Astrocyte of the cerebellum (primary cell): ENCODE measurements around the gene FRMD4A.

Experiments
- DNase-seq: peaks from one replicate; pipeline ENCODE4 v3.0.0-alpha.2; 2011; ENCODE audit warnings: low read depth
- H3K4me3 ChIP-seq: 2 replicates; pipeline ENCODE4 v1.5.1; 2011; ENCODE audit warnings: mild to moderate bottlenecking, low read depth, low read length, moderate library complexity
- in situ Hi-C: cut with HindIII; loops from 2 replicates; pipeline ENCODE4 v1.10.0; 2017; ENCODE audit warnings: low sequenced_read_pairs
- TF ChIP-seq, protein P1 (sequence below): IDR thresholded peaks from 2 replicates; pipeline ENCODE4 v1.5.1; 2012; ENCODE audit warnings: low read length, low read depth, moderate library complexity, mild to moderate bottlenecking; ENCODE audit errors: missing control alignments

FRMD4A gene

DNA sequence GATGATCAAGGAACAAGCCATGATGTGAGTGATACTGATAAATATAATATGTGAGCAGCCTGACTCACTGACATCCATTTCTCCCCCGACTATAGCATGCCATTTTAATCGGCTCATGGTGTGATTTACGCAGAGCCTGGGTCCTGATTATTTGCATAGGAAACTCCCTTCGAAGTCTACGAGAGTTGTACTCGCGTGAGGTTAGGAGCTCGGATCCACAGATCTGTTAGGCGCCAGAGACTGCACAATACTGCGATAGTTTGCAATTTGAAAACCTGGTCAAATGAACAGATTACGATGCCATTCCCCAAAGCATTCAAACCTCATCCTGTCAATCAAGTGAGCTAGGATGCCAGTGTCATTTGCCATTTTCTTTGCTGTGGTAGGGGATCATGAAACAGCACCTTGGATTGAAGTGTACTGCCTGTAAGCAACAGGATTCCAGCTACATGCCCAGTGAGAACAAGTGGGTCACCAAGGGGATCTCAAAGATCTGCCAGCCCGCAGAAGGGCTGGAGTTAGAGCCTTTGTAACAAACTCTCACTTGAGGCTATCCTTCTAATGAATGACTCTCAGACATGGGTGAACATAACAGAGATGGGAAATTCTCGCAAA lies 158.3 kb downstream of the FRMD4A start:
- TF ChIP-seq, protein P1, sequence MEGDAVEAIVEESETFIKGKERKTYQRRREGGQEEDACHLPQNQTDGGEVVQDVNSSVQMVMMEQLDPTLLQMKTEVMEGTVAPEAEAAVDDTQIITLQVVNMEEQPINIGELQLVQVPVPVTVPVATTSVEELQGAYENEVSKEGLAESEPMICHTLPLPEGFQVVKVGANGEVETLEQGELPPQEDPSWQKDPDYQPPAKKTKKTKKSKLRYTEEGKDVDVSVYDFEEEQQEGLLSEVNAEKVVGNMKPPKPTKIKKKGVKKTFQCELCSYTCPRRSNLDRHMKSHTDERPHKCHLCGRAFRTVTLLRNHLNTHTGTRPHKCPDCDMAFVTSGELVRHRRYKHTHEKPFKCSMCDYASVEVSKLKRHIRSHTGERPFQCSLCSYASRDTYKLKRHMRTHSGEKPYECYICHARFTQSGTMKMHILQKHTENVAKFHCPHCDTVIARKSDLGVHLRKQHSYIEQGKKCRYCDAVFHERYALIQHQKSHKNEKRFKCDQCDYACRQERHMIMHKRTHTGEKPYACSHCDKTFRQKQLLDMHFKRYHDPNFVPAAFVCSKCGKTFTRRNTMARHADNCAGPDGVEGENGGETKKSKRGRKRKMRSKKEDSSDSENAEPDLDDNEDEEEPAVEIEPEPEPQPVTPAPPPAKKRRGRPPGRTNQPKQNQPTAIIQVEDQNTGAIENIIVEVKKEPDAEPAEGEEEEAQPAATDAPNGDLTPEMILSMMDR = no peak
- DNase-seq = no peak
- in situ Hi-C loops = no loop called here
- H3K4me3 ChIP-seq = no peak overlapping the region

DNA sequence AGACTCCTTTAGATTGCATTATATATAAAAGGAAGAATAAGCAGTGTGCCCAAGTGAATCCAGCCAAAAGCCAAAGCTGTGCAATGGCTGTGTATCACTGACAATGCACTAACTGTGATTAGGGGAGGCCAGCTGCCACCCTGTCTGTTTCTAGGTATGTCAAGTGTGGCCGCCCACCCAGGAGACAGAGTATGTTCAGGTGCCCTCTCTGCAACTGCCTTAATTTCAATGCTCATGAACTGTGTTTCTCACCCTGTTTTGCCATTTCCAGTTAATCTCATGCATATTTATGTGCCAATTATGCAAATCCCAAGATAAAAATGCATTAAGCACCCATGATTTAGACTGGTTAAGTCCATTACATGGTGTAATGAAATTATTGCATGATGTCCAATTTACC lies 159.4 kb downstream of the FRMD4A start:
- TF ChIP-seq, protein P1 = no peak
- no peak overlapping the region for H3K4me3 ChIP-seq
- DNase-seq = no peak
- in situ Hi-C loops = no loop called here

DNA sequence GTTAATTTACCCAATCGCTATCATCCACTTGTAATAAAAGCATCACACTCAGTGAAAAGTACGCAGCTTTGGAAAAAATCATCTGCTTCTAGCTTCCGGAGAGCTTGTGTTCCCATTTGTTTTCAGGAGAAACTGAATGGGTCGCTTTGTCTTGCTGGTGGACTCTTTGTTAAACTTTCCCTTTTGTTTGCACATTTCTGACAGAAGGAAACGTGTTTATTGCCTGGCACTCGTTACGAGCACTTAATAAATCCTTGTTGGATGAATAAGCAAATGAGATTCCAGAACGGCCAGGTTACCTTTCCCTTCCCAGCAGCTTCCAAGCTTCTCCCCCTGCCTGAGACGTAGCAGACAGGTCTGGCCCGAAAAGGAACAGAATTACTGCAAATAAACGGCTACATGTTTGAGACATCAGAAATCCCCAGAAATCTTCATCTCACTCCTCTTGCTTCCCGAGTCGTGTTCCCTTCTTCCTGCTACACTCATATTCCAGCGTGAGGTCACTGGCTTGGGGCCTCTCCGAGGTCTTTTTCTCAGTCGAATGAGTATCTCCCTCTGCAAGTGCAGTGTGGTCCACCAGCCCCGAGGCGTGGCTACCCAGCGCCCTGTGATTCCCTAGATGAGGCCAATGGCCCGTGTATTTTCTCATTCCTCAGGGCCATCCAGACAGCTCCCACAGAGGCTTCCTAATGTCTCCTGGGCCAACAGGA lies 167.2 kb downstream of the FRMD4A start:
- no peak for DNase-seq
- TF ChIP-seq, protein P1 = no peak
- H3K4me3 ChIP-seq = no peak overlapping the region
- in situ Hi-C loops = no loop called here

DNA sequence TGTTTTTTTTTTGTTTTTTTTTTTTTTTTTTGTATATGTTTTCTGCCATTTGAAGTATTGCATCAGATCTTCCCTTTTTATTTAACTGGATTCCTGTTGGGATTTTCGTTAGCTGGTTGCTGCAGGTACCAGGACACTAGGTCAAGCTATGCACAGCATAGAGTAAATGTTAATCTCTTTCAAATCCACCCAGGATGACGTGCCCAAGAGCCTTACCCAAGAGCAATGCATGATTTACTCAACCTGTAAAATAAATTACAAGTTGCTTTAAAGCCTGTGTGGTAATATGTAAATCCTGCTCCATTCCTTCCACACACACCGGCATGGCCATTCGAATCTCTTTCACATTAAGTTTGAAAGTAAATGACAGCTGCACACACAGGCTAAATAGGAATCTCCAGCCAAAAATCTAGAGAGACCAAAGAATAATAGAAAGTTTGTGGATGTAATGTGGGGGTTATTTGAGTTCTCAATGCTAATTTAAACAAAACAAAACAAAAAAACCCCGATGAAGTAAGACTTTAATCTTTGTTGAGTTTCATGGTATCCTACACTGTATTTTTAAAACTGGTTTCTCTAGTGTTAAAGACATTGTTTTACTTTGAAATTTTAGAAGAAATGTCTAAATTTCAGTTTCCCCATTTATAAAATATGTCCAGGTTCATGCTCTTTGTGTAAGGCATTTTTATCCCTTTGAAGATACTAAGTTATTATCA lies 167.9 kb downstream of the FRMD4A start:
- no peak for DNase-seq
- in situ Hi-C loops = no loop called here
- TF ChIP-seq, protein P1 = no peak
- H3K4me3 ChIP-seq = no peak overlapping the region

DNA sequence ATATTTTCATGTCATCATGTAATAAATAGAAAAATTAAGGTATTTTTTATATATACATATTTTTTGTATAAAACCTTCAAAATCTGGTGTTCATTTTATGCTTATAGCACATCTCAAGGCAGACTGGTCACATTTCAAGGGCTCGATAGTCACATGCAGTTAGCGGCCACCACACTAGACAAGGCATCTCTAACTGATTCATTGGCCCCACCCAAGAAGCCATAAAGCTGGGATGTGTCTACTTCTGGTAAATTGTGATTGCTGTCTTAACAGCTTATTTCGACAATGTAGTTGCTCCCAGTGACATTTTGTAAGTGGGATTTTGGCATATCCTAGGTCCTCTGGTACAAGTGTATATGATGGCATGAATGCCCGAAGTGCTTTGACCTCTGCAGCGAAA lies 168.7 kb downstream of the FRMD4A start:
- TF ChIP-seq, protein P1 = no peak
- in situ Hi-C loops = no loop called here
- no peak for DNase-seq
- H3K4me3 ChIP-seq = no peak overlapping the region

DNA sequence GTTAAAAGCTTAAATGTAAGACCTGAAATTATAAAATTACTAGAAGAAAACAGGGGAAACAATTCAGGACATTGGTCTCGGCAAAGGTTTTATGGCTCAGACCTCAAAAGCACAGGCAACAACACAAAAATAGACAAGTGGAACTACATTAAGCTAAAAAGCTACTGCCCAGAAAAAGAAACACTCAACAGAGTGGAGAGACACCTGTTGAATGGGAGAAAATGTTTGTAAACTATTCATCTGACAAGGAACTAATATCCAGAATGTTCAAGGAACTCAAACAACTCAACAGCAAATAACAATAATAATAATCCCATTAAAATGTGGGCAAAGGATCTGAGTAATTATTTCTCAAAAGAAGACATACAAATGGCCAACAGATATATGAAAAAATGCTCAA lies 170.4 kb downstream of the FRMD4A start:
- TF ChIP-seq, protein P1 = no peak
- in situ Hi-C loops = no loop called here
- H3K4me3 ChIP-seq = no peak overlapping the region
- DNase-seq = no peak
